Measurements from ENCODE around the gene THRB. TPM values are rescaled to one million over a fixed set of nuclear protein-coding genes. Genes with fewer than 3 reads are reported as not detected.

Gene THRB
- total and polyA plus RNA-seq, 9 of the 15 experiments (the other 6 are each of a cell fraction or from before 2014, with no cell fraction given) = 1.7 to 14.9 (median 6.9) TPM

DNA sequence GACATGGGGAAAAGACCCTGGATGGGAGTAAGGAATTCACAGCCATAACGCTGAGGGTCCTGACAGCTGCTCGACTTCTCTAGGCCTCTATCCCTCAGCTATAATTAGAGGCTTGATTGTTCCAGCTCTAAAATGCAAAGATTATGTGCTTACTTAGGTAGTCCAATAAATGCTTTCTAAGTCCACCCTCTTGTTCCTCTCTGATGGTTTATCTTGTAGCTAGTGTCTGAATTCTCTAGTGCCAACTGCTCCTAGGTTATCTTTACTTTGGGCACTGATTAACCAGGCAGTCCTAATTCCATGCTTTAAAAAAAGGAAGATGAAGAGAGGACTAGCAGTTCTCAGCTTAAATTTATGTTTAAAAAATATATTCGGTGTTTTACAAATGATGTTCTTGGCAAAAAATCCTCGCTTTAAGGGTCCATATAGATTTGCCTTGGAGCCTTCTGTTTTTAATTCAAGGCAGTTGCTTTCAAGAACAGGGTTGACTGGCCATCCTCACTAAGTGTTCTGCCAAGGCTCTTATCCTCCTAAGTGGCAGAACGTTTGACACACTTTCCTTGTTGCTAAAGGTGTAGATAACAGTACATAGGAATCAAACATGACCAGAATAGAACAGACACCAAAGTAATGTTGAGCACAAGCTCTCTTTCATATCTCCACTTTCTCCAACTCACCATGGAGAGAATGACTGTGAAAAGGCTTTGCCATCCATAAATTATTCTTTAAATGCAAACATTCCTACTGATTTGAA lies 60.6 kb downstream of the THRB start (continued):
- no peak for TF ChIP-seq PCBP2 (IDR thresholded peaks at IDR 0.05; ENCODE audit: low read depth, low read length, poor library complexity, severe bottlenecking)
- no peak for TF ChIP-seq CBX5 (IDR thresholded peaks at IDR 0.05; ENCODE audit: borderline replicate concordance, low read depth)
- TF ChIP-seq KLF10 (CRISPR knock-in tag; IDR thresholded peaks at IDR 0.05) = no peak
- TF ChIP-seq ZNF77 (CRISPR knock-in tag; IDR thresholded peaks at IDR 0.05) = no peak
- TF ChIP-seq CXXC5 (CRISPR knock-in tag; IDR thresholded peaks at IDR 0.05) = no peak
- TF ChIP-seq LEF1 (IDR thresholded peaks at IDR 0.05) = no peak
- no peak for TF ChIP-seq PTBP1 (IDR thresholded peaks at IDR 0.05; ENCODE audit: low read depth, low read length)

DNA sequence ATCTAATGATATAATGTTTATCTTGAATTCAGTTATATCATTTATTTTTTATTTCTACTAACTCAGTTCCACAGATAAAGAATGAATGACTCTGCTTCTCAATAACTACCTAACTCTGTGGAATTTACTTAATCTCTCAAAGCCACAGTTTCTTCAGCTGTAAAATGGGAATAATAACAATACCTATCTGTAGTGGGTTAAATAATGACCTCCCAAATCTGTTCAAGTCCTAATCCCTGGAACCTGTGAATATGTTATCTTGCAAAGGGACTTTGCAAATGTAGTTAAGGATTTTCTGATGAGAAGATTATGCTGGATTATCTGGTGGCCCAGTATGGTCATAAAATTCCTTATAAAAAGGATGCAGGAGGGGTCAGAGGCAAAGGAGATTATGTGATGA lies 61.7 kb downstream of the THRB start:
- H3K36me3 ChIP-seq (ENCODE audit: control insufficient read depth, insufficient read depth, low read length) = no peaks in the 10 kb centered on the region
- H3K4me1 ChIP-seq (replicated peaks in 1 of 2; ENCODE audit: control insufficient read depth in 2 of 2, insufficient read depth in 2 of 2, low read length in 2 of 2) = no peaks in the 10 kb centered on the region; a peak in 1 of 5 replicates
- ATAC-seq (no peak), FAIRE-seq (no peak), DNase-seq (ENCODE audit: extremely low read depth in 1 of 4, low spot score in 3 of 4) (no peak)
- H3K9me3 ChIP-seq (replicated peaks; ENCODE audit: control insufficient read depth, insufficient read depth, low read depth, low read length) = no peaks in the 10 kb centered on the region
- no peaks in the 10 kb centered on the region for H3K79me2 ChIP-seq (ENCODE audit: control insufficient read depth, insufficient read depth, low read length)
- no peaks in the 10 kb centered on the region for H3K27me3 ChIP-seq (ENCODE audit: control insufficient read depth in 2 of 2, insufficient read depth in 2 of 2, low read length in 2 of 2)
- no peak overlapping the region for H3K9ac ChIP-seq (ENCODE audit: insufficient read depth in 1 of 2, low read depth in 2 of 2, low read length in 2 of 2)
- no peak overlapping the region for H2AFZ ChIP-seq (ENCODE audit: low read depth, low read length)
- CTCF ChIA-PET (ENCODE audit: low intra/inter-chr PET ratio) = no interaction called here
- in situ Hi-C loops (cut with MboI) = no loop called here
- no peak overlapping the region for H3K4me2 ChIP-seq (ENCODE audit: insufficient read depth, low read length)
- intact Hi-C loops (cut with micrococcal nuclease) = no loop called here
- H3K27ac ChIP-seq (ENCODE audit: extremely low read depth, low read depth, low read length) = no peak overlapping the region
- no peaks in the 10 kb centered on the region for H3K9me1 ChIP-seq (ENCODE audit: control insufficient read depth, insufficient read depth, low read length)
- POLR2A ChIA-PET = interaction anchor here (0.5 to 1.9 kb wide), 4 partner anchors 8 to 241 kb away, joined by 3 to 4 read pairs (median 4); no protein-coding TSS in a partner anchor
- BruUV-seq (replicated peaks) = no TSS peak
- no peaks in the 10 kb centered on the region for H4K20me1 ChIP-seq (replicated peaks; ENCODE audit: control insufficient read depth, insufficient read depth, low read length)
- no peak overlapping the region for H3K4me3 ChIP-seq
- TF ChIP-seq THAP12 (CRISPR knock-in tag; IDR thresholded peaks at IDR 0.05) (no peak), ZNF764 (CRISPR knock-in tag; IDR thresholded peaks at IDR 0.05; ENCODE audit: low read depth) (no peak), BACH1 (tag; IDR thresholded peaks at IDR 0.05) (no peak), FIP1L1 (IDR thresholded peaks at IDR 0.05; ENCODE audit: low read depth, low read length, poor library complexity, severe bottlenecking) (no peak), PRPF4 (IDR thresholded peaks at IDR 0.05; ENCODE audit: insufficient read depth, low read depth, low read length, poor library complexity, severe bottlenecking) (no peak), ZC3H11A (IDR thresholded peaks at IDR 0.05; ENCODE audit: low read depth, low read length) (no peak), RBFOX2 (IDR thresholded peaks at IDR 0.05; ENCODE audit: low read depth, low read length) (no peak), ZFP91 (CRISPR knock-in tag; IDR thresholded peaks at IDR 0.05) (no peak), KDM1A (IDR thresholded peaks at IDR 0.05) (peak; percentile 62 to 64), BHLHE40 (IDR thresholded peaks at IDR 0.05; ENCODE audit: low read length) (no peak)

All from K562 (cell line).